CD1c-positive myeloid dendritic cell (primary cell): ENCODE measurements around the gene ATXN1L.
"Not testable (repeated sequence)": the region's sequence is repeated elsewhere in the genome, so short reads cannot be mapped to it uniquely, and the experiment has no call there.

Experiments used
- DNase-seq: peaks from one replicate; pipeline ENCODE4 v3.0.0-alpha.2; 2016; ENCODE audit errors: extremely low spot score

ATXN1L gene

DNA sequence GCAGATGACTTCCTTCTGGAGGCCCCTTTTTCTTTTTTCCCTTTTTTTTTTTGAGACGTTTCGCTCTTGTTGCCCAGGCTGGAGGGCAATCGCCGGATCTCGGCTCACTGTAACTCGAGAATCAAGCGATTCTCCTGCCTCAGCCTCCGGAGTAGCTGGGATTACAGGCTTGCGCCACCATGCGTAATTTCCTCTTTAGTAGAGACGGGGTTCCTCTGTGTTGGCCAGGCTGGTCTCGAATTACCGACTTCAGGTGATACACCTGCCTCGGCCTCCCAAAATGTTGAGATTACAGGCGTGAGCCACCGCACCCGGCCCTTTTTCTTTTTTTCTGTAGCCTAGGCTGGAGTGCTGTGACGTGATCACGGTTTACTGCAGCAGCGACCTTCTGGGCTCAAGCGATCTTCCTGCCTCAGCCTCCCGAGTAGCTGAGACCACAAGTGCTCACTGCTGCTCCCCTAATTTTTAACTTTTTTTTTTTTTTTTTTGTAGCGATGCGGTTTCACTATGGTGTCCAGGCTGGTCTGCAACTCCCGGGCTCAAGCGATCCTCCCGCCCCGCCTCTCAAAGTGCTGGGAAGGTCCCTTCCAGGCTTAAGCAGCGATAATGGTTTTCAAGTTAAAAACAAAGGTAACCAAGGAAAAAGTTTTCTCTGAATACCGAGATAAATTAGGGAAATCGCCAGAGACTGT lies 48.6 kb downstream of the ATXN1L start:
- DNase-seq: peak; percentile 69

DNA sequence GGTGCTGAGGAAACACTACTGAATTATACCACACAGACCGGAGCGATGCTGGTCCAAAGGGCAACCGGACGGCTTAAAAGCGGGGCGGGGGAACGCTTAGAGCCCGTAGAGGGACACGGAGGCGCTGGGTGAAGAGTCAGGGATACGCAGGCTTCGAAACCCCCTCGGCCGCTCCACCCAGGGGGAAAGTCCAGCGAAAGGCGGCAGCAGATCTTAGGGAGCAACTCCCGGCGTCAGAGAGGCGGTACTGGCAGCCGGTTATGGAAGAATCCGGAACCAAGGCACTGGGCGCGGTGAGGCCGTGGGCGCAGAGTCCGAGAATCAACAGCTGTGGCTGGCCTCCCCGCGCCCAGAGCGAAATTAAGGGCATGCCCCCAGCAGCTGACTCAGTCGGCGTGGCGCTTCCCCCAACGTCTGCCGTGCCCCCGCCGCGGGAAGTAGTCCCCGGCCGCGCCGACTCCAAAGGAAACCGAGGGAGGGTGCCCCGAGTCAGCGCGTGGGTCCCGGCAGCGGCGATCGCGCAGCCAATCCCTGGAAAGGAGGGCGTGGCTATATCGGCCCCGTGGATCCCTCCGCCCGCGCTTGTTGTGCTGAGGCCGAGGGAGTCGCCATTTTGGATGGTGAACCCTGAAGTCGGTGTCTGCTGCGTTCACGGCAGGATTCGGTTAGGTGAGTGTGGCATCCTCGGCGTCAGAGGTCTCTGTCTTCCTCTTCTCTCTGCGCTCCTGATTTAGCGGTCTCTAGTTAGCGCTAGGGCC lies 49.3 kb downstream of the ATXN1L start, which contains the start of gene IST1:
TSS of gene IST1 (plus strand) at position 611 of the 758 bp plus-strand sequence. CDS start 20,110 bp downstream, outside the sequence.
- DNase-seq: peak; percentile 99

DNA sequence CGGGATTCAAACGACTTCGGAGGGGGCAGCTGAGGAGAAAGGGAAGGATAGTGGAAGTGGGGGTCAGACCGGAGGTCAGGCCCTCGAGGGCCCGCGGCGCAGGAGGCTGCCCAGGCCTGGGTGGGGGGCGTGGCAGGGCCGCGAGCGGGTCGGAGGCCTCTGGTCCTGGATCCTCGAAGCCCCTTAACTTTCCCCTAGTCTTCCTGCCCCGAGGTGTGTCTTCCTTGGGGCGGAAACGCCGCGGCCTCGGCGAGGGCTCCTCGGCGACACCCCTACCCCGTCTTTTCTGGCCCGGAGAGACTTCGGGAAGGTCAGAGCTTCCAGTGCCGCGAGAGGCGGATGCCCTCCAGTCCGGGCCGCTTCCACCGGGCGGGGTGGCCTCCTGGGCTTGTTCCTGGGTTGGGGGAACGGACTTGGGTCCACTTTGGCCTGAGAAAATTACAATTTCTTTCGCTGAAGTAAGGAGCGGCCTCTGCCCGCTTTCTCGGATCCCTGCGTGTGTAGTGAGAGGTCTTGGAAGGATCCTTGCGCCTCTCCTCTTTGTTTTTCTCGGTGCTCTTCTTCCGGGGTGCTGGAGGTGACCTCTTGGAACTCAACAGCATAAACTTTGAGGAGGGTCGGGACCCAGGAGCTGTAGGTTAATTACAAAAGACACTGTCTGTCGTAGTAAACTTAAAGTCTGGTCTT lies 50.0 kb downstream of the ATXN1L start:
- DNase-seq: no peak

DNA sequence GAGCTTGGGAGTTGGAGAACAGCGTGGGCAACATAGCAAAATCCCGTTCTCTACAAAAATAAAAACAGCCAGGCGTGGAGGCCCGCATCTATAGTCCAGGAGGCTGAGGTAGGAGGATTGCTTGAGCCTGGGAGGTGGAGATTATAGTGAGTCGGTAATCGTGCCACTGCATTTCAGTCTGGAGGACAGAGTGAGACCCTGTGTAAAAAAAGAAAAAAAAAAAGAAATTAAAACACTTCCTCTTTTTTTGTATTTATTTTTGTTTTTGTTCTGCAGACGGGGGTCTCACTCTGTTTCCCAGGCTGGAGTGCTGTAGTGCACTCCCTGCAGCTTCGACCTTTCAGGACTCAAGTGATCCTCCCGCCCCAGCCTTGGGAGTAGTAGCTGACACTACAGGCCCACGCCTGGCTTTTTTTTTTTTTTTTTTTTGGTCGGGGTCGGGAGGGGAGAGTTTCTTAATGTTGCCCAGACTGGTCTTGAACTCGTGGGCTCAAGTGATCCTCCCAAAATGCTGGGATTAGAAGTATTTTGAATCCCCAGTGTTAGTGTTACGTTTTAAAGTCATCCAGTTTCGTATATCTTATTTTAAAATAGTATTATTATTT lies 51.1 kb downstream of the ATXN1L start:
- DNase-seq: no peak

DNA sequence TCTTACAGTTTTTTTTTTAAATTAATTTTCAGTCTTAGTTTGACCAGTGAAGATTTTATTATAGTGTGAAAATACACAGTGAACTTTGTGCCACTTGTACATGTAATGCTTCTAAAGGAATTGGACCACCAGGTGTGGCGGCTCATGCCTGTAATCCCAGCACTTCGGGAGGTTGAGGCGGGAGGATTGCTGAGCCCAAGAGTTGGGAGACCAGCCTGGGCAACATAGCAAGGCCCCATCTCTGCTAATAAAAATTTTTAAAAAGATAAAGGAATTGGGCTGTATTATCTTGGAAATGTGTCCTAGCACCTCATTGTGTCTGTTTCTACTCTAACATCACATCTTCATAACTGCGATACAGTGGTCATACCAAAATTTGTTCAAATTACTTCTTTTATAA lies 53.4 kb downstream of the ATXN1L start:
- no peak for DNase-seq

DNA sequence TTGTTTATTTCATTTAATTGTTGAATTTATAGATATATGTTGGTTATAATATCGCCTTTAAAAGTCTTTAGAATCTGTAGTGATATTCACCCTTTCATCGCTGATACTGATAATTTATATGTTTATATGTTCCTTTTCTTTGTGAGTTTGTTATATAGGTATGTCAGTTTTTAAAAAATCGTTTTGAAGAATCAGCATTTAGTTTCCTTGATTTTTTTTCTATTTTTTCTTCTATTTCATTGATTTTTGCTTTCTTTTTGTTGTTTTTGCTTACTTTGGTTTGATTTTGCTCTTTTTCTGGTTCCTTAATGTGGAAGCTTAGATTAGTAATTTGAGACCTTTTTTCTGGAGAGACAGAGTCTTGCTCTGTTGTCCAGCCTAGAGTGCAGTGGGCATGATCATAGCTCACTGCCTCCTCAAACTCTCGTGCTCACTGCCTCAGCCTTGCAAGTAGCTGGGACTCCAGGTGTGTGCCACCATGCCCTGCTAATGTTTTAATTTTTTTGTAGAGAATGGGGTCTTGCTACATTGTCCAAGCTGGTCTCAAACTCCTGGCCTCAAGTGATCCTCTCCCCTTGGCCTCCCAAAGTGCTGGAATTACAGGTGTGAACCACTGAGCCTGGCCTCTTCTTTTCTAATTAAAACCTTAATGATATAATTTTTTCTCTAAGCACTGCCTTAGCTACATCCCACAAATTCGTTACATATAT lies 57.0 kb downstream of the ATXN1L start:
- DNase-seq: no peak

DNA sequence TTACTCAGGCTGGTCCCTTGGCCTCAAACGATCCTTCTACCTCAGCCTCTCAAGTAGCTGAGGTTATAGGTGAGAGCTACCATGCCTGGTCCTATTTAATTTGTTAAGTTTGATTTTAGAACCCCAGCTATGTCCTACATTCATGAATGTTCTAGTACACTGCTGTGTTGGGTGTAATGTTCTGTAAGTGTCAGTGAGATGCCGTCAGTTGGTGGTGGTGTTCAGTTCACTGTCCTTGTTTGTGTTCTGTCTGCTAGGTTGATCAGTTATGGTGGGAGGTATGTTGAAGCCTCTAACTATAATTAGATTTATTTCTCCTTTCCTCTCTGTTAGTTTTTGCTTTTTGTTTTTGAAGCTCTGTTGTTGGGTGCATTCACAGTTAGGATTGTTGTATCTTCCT lies 57.8 kb downstream of the ATXN1L start:
- DNase-seq: no peak

DNA sequence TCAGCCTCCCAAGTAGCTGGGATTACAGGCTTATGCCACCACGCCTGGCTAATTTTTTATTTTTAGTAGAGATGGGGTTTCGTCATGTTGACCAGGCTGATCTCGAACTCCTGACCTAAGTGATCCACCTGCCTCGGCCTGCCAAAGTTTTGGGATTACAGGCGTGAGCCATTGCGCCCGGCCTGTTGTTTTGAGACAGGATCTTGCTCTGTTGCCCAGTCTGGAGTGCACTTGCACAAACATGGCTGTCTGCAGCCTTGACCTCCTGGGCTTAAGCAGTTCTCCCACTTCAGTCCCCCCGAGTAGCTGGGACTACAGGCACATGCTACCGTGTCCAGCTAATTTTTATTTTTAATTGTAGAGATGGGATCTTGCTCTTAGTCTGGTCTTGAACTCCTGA lies 58.5 kb downstream of the ATXN1L start:
- DNase-seq: no peak

DNA sequence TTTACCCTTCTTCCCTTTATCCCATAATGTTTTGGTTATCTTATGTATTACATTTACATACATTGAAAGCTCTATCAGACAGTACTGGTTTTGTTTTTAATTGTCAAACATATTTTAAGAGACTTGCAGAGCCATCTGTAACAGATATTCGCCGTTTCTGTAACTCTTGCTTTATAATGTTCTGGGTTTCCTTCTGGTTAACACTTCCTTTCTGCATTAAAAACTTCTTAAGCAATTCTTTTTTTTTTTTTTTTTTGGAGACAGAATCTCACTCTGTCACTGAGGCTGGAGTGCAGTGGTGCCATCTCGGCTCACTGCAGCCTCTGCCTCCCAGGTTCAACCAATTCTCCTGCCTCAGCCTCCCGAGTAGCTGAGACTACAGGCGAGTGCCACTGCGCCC lies 60.0 kb downstream of the ATXN1L start:
- DNase-seq: not testable (repeated sequence)
